ENCODE measurements around the gene DEAF1. TPM values are rescaled to one million over a fixed set of nuclear protein-coding genes. Genes with fewer than 3 reads are reported as not detected.
"Not testable (repeated sequence)": the region's sequence is repeated elsewhere in the genome, so short reads cannot be mapped to it uniquely, and the experiment has no call there.

The DEAF1 gene
- total RNA-seq, 4 donors from 2014 or later = 31.6 to 54.3 (median 41.2) TPM

DNA sequence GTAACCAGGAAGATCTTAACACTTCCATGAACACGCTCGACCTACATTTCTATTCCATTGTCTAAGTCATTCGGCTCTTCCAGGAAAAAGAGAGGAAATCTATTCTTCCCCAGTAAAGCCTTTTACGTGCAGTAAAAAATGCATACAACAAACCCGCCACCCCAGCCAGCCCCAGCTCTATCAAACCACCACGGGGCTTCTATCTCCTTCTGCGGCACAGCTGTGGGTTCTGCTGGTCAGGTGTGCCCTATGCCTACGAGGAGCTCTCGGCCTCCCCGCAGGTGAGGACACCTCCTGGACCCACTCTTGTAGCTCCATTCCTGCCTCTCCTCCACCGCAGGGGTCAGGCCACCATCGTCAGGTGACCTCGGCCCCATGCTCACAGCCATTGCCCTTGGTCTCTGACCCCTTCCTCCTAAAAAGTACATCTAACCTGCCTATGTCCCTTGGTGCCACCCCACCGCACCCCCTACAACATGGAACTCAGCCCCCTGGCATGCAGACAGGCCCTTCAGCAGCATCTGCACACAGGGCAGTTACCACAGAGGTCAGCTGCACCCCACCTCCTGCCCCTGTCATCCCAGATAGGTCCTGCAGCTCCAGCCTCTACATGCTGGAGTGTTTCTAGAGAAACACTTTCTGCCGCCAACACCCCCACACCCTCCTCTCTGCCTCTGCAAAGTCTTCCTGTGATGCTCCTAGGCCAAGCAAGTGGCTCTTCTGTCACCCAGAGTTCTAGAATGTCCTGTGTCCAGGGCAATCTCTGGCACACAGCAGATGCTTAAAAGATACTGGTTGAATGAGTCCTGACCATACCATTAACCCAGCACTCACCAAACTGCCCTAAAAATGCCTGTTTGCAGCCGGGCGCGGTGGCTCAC lies 3.1 kb downstream of the DEAF1 start:
- TF ChIP-seq EP300 (IDR thresholded peaks at IDR 0.05) = no peak
- TF ChIP-seq, protein P1, sequence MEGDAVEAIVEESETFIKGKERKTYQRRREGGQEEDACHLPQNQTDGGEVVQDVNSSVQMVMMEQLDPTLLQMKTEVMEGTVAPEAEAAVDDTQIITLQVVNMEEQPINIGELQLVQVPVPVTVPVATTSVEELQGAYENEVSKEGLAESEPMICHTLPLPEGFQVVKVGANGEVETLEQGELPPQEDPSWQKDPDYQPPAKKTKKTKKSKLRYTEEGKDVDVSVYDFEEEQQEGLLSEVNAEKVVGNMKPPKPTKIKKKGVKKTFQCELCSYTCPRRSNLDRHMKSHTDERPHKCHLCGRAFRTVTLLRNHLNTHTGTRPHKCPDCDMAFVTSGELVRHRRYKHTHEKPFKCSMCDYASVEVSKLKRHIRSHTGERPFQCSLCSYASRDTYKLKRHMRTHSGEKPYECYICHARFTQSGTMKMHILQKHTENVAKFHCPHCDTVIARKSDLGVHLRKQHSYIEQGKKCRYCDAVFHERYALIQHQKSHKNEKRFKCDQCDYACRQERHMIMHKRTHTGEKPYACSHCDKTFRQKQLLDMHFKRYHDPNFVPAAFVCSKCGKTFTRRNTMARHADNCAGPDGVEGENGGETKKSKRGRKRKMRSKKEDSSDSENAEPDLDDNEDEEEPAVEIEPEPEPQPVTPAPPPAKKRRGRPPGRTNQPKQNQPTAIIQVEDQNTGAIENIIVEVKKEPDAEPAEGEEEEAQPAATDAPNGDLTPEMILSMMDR (IDR thresholded peaks at IDR 0.05) = no peak
- 88 to 91% methylated on average over 18 of the region's 18 CpGs for WGBS, 2 donors
- Histone ChIP-seq H3K36me3 (peaks cover 0 to 35% (median 0%) of the 10 kb centered on the region in 3 donors), H3K27me3 (no peaks in the 10 kb centered on the region), H3K27ac (no peak overlapping the region), H3K4me1 (peaks cover 0 to 27% (median 22%) of the 10 kb centered on the region in 4 donors), H3K4me3 (no peak overlapping the region), H3K9me3 (no peaks in the 10 kb centered on the region)
- DNase-seq (ENCODE audit: low spot score in 2 of 2) = no peak

DNA sequence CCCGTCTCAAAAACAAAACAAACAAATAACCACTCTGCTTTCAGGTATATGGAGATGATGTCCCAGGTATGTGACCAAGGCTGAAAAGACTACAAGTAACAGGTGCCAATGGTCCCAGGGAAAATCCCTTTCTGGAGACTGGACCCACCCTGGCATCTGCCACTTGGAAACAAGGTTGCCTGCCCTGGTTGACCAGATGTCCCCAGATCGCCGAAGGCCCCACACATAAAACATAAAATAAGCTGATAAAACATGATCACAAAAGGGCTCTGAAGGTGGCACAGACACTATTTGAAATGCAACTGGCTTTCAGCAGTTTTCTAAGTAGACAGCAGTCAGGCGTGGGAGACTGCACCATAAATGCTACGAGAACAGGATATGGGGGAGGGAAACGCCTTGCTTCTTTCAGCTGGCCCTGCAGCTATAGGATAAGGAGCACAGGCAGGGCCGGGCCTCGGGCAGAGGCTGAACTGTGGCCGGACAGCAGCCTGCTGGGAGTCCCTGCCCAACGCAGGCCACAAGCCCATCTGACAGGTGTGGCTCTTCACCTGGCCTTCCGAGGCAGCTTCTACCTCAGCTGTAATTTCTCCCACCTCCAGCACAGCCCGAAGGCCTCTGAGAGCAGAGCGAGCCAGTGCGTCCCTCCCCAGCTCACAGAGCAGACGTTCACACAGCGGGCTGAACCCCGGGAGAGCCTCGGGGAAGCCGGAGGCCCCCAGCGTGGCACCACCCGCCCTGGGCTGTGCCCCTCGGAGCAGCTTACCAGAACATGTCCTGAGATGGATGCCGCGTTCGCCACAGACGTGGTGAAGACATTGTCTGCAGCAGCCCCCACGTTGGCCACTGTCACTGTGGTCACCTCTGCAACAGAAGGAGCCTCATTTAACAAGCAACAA lies 4.0 kb downstream of the DEAF1 start:
- H3K4me1 ChIP-seq = peaks cover 0 to 20% (median 15%) of the 10 kb centered on the region in 4 donors
- no peaks in the 10 kb centered on the region for H3K27me3 ChIP-seq
- no peak overlapping the region for H3K4me3 ChIP-seq
- H3K36me3 ChIP-seq = peaks cover 0 to 45% (median 0%) of the 10 kb centered on the region in 3 donors
- WGBS, 2 donors = 78% methylated on average over 25 to 26 of the region's 27 CpGs
- DNase-seq (ENCODE audit: low spot score in 2 of 2) = no peak
- H3K27ac ChIP-seq = no peak overlapping the region
- H3K9me3 ChIP-seq = no peaks in the 10 kb centered on the region
- TF ChIP-seq, protein P1 (IDR thresholded peaks at IDR 0.05) = no peak
- TF ChIP-seq POLR2A (IDR thresholded peaks at IDR 0.05) (no peak), EP300 (IDR thresholded peaks at IDR 0.05) (no peak)

- DNase-seq (ENCODE audit: low spot score in 2 of 2); H3K27ac ChIP-seq; H3K4me3 ChIP-seq; H3K9me3 ChIP-seq; H3K27me3 ChIP-seq: not testable (repeated sequence)
- Histone ChIP-seq H3K4me1 (peaks cover 0 to 20% (median 15%) of the 10 kb centered on the region in 4 donors), H3K36me3 (peaks cover 0 to 52% (median 0%) of the 10 kb centered on the region in 3 donors)
- WGBS, 2 donors = 95 to 100% methylated on average over 3 of the region's 3 CpGs
These were observed 4.8 kb downstream of the DEAF1 start for GRCh38 chr11:690244-690643.

GRCh38 chr11:689625-690024 lies 5.4 kb downstream of the DEAF1 start:
- 78 to 85% methylated on average over 3 to 7 of the region's 7 CpGs for WGBS, 2 donors
- TF ChIP-seq EP300 (IDR thresholded peaks at IDR 0.05) (no peak), POLR2A (IDR thresholded peaks at IDR 0.05) (no peak)
- TF ChIP-seq, protein P1 (IDR thresholded peaks at IDR 0.05) = no peak

GRCh38 chr11:688681-689080 lies 6.3 kb downstream of the DEAF1 start:
- DNase-seq (ENCODE audit: low spot score in 2 of 2) = no peak
- no peak overlapping the region for H3K27ac ChIP-seq
- H3K4me3 ChIP-seq = no peak overlapping the region
- no peaks in the 10 kb centered on the region for H3K9me3 ChIP-seq
- peaks cover 0 to 68% (median 0%) of the 10 kb centered on the region in 3 donors for H3K36me3 ChIP-seq
- TF ChIP-seq, protein P1 (IDR thresholded peaks at IDR 0.05) = no peak
- TF ChIP-seq EP300 (IDR thresholded peaks at IDR 0.05) = no peak
- TF ChIP-seq POLR2A (IDR thresholded peaks at IDR 0.05) = no peak
- peaks cover 0 to 10% (median 7%) of the 10 kb centered on the region in 4 donors for H3K4me1 ChIP-seq
- WGBS, 2 donors = 88 to 92% methylated on average over 9 of the region's 9 CpGs
- no peaks in the 10 kb centered on the region for H3K27me3 ChIP-seq

More at GRCh38 chr11:689625-690024, 5.4 kb downstream of the DEAF1 start:
- H3K4me1 ChIP-seq = peaks cover 0 to 20% (median 15%) of the 10 kb centered on the region in 4 donors
- H3K4me3 ChIP-seq = no peak overlapping the region
- H3K27ac ChIP-seq = no peak overlapping the region
- peaks cover 0 to 58% (median 0%) of the 10 kb centered on the region in 3 donors for H3K36me3 ChIP-seq
- no peaks in the 10 kb centered on the region for H3K27me3 ChIP-seq
- DNase-seq (ENCODE audit: low spot score in 2 of 2) = no peak
- no peaks in the 10 kb centered on the region for H3K9me3 ChIP-seq
